Measurements from ENCODE around the gene ADA.

DNA sequence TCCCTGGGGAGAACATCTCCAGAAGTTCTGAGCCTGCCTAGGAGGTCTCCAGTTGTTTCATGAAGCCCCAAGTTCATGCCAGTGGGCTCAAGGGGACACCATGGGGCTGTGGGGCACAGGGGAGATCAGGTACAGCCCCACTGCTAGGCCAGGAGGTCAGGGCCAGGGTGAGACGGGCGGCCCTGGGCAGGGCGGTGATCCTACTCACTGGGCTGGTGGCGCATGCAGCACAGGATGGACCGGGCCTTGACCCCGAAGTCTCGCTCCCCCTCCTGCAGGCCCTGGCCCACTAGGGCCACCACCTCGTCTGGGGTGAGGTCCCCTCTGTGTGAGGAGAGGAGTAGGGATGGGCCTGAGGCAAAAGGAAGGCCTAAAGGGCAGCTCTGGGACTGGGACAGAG is 26.1 kb downstream of the ADA start:
- TF ChIP-seq, protein P1, sequence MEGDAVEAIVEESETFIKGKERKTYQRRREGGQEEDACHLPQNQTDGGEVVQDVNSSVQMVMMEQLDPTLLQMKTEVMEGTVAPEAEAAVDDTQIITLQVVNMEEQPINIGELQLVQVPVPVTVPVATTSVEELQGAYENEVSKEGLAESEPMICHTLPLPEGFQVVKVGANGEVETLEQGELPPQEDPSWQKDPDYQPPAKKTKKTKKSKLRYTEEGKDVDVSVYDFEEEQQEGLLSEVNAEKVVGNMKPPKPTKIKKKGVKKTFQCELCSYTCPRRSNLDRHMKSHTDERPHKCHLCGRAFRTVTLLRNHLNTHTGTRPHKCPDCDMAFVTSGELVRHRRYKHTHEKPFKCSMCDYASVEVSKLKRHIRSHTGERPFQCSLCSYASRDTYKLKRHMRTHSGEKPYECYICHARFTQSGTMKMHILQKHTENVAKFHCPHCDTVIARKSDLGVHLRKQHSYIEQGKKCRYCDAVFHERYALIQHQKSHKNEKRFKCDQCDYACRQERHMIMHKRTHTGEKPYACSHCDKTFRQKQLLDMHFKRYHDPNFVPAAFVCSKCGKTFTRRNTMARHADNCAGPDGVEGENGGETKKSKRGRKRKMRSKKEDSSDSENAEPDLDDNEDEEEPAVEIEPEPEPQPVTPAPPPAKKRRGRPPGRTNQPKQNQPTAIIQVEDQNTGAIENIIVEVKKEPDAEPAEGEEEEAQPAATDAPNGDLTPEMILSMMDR (IDR thresholded peaks at IDR 0.05 in 2 of 3, conservative IDR thresholded peaks at IDR 0.05 in 1 of 3; ENCODE audit: insufficient read depth in 2 of 3, low read depth in 1 of 3, low read length in 3 of 3) = no peak
- TF ChIP-seq BCLAF1 (IDR thresholded peaks at IDR 0.05; ENCODE audit: borderline replicate concordance in 1 of 2, control insufficient read depth in 1 of 2, low read depth in 2 of 2, low read length in 1 of 2) = no peak
- TF ChIP-seq RFX5 (IDR thresholded peaks at IDR 0.05; ENCODE audit: low read depth, low read length) = no peak
- TF ChIP-seq TAF1 (IDR thresholded peaks at IDR 0.05; ENCODE audit: control insufficient read depth, extremely low read depth, insufficient read depth, low read length, severe bottlenecking) = no peak
- no peak for TF ChIP-seq POLR2A (conservative IDR thresholded peaks at IDR 0.05)
- no peak for TF ChIP-seq KLF10 (CRISPR knock-in tag; IDR thresholded peaks at IDR 0.05)
- TF ChIP-seq POU5F1 (IDR thresholded peaks at IDR 0.05; ENCODE audit: borderline replicate concordance, low read depth, low read length, partially characterized antibody) = no peak
